Coronary artery (tissue), 2 donors: Measurements from ENCODE around the gene SYT7.

Source experiments
- DNase-seq: peaks from one replicate; pipeline ENCODE4 v3.0.0-alpha.2; 2017; ENCODE audit warnings: low spot score
- H3K27ac ChIP-seq, 2 donors: fragments of 200-600 bp; sonication (generic); one replicate each; pipeline ENCODE4 v1.5.1; 2016 to 2019
- H3K4me3 ChIP-seq: fragments of 200-600 bp; sonication (generic); 2 replicates; pipeline ENCODE4 v1.5.1; 2016; ENCODE audit warnings: mild to moderate bottlenecking, moderate library complexity
- CTCF ChIP-seq: fragments of 200-600 bp; sonication (generic); IDR thresholded peaks from one replicate; pipeline ENCODE4 v1.5.1; 2019; ENCODE audit warnings: antibody characterized with exemption

SYT7 gene

GRCh38 chr11:61554172-61554988 lies 26.5 kb downstream of the SYT7 start:
- H3K27ac ChIP-seq, result no peak overlapping the region
- no peak for TF ChIP-seq CTCF
- no peak overlapping the region for H3K4me3 ChIP-seq
- DNase-seq, result no peak

- Histone ChIP-seq H3K27ac (no peak overlapping the region), H3K4me3 (no peak overlapping the region)
- TF ChIP-seq CTCF, result no peak
- no peak for DNase-seq
Measured at GRCh38 chr11:61553373-61554171, 27.3 kb downstream of the SYT7 start.

DNA sequence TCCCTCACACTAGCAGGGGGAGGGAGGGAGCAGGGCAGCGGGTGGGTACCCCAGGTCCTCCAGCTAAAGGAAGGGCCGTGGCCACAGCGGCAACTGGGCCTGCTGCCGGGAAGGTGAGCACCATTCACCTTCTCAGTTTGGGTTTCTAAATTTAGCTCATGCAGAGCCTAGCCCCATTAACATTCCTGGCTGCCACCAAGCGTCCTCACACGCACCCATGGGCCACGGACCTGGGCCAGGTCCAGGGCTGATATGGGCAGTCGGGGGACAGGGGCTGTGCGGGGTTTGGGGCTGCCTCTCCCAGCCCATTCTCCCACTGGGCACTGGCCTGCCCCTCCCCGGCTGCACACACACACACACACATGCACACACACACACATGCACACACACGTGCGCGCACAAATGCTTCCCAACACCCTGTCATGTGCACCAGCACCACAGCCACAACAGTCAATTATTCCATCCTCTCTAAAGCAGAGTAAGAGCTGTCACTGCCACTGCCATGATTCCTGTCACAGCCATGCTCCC lies 28.7 kb downstream of the SYT7 start:
- TF ChIP-seq CTCF, result no peak
- no peak for DNase-seq
- H3K4me3 ChIP-seq, result no peak overlapping the region
- no peak overlapping the region for H3K27ac ChIP-seq

- TF ChIP-seq CTCF, result no peak
- no peak overlapping the region for H3K27ac ChIP-seq
- no peak for DNase-seq
- no peak overlapping the region for H3K4me3 ChIP-seq
Measured at GRCh38 chr11:61551634-61552033, 29.2 kb downstream of the SYT7 start.

DNA sequence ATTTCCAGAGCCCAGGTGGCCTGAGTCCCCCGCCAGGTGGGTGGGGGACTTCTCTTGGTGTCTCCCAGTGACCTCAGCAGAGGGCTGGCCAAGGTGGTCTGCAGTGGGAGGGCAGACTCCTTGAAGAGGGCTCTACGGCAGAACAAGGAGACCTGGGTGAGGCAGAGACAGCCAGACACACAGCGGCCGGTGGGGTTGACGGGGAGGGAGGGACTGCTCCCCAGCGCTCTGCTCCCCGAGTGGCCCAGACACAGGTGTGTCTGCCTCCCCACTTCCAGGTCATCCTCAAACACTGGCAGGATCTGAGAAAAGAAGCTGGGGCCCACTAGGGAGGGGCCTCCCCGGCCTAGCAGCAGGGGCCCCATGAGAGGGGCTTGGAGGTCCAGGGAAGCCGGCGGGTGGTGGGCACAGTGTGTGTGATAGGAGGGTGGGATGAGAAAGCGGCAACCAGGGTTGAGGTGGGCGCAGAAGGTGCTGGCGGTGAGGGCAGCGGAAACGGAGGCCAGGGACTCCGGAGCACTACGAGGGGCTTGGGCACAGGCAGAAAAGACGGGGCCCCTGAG lies 30.1 kb downstream of the SYT7 start:
- Histone ChIP-seq H3K27ac (no peak overlapping the region), H3K4me3 (no peak overlapping the region)
- no peak for TF ChIP-seq CTCF
- no peak for DNase-seq

- no peak for TF ChIP-seq CTCF
- no peak for DNase-seq
- Histone ChIP-seq H3K4me3 (no peak overlapping the region), H3K27ac (no peak overlapping the region)
Measured at GRCh38 chr11:61549662-61550568, 31.0 kb downstream of the SYT7 start.
